GM12878 (cell line): ENCODE measurements around the gene CA10. TPM values are rescaled to one million over a fixed set of nuclear protein-coding genes. Genes with fewer than 3 reads are reported as not detected.

ENCODE experiments used
- ATAC-seq: fragments of 200-7000 bp; cut with Tn5 transposase; 3 replicates; pipeline ENCODE4 v1.9.1; 2020; ENCODE audit warnings: mild to moderate bottlenecking, moderate library complexity
- BruUV-seq: library from RNA; stranded (reverse); fragments of 400-500 nt; replicated peaks from 2 replicates; lab custom pipeline; 2021; lab: Mats Ljungman, UMichigan
- CTCF ChIA-PET: fragments of 300-600 bp; sonication (Branson Sonifier 250); formaldehyde crosslinking; extraction: SDS; loops from one replicate; lab custom pipeline; 2021; ENCODE audit warnings: inconsistent platforms; lab: Yijun Ruan, JAX
- POLR2A ChIA-PET: fragments of 350-600 bp; formaldehyde crosslinking; extraction: SDS; loops from one replicate; lab custom pipeline; 2021; ENCODE audit warnings: inconsistent platforms; lab: Charles Lee
- RAD21 ChIA-PET: fragments of 300-600 bp; sonication (Branson Sonifier 250); formaldehyde crosslinking; loops from one replicate; lab custom pipeline; 2023; ENCODE audit warnings: antibody characterized with exemption; ENCODE audit not compliant: unreplicated experiment; lab: Charles Lee
- SMC1A ChIA-PET: fragments of 300-600 bp; sonication (Branson Sonifier 250); formaldehyde crosslinking; loops from one replicate; lab custom pipeline; 2023; ENCODE audit not compliant: unreplicated experiment, uncharacterized antibody; lab: Charles Lee
- DNase-seq: peaks from one replicate; pipeline ENCODE4 v3.0.0-alpha.2; 2011; ENCODE audit warnings: low read depth, low spot score
- FAIRE-seq: peaks from 3 replicates; lab custom pipeline; 2011; peaks lifted over from hg19 to GRCh38; lab: Jason Lieb, UNC
- H2AFZ ChIP-seq: 2 replicates; pipeline ENCODE4 v1.6.0; 2011; ENCODE audit warnings: low read depth, low read length, control low read depth; ENCODE audit not compliant: control insufficient read depth
- H3K27ac ChIP-seq: 2 replicates; pipeline ENCODE4 v1.5.1; 2011; ENCODE audit warnings: control low read depth; ENCODE audit not compliant: control insufficient read depth, insufficient read depth
- H3K27me3 ChIP-seq, 2 experiments: replicated peaks in 1 of 2; 2 replicates each; pipeline versions ENCODE4 v1.6.0 to v1.6.1; 2011; ENCODE audit warnings: low read length in 1 of 2; ENCODE audit not compliant: control insufficient read depth in 2 of 2, insufficient read depth in 2 of 2
- H3K36me3 ChIP-seq, 2 experiments: 2 replicates each; pipeline ENCODE4 v1.5.1; 2011; ENCODE audit warnings: low read length in 1 of 2; ENCODE audit not compliant: control insufficient read depth in 2 of 2, insufficient read depth in 2 of 2
- H3K4me1 ChIP-seq: 2 replicates; pipeline ENCODE4 v1.6.1; 2011; ENCODE audit warnings: mild to moderate bottlenecking, low read length, moderate library complexity, mixed read lengths; ENCODE audit not compliant: control insufficient read depth, insufficient read depth
- H3K4me2 ChIP-seq: 2 replicates; pipeline ENCODE4 v1.6.0; 2011; ENCODE audit warnings: control low read depth; ENCODE audit not compliant: control insufficient read depth, insufficient read depth
- H3K4me3 ChIP-seq: fragments of 200-600 bp; sonication (generic); 2 replicates; pipeline ENCODE4 v1.5.1; 2016
- H3K79me2 ChIP-seq: 2 replicates; pipeline ENCODE4 v1.6.0; 2011; ENCODE audit warnings: low read length; ENCODE audit not compliant: control insufficient read depth, insufficient read depth
- H3K9ac ChIP-seq: 2 replicates; pipeline ENCODE4 v1.8.0; 2011; ENCODE audit warnings: low read length, control low read depth, mixed read lengths; ENCODE audit not compliant: control insufficient read depth, insufficient read depth
- H3K9me3 ChIP-seq: replicated peaks from 3 replicates; pipeline ENCODE4 v1.5.1; 2011; ENCODE audit warnings: mild to moderate bottlenecking, low read length; ENCODE audit not compliant: control insufficient read depth, insufficient read depth
- H4K20me1 ChIP-seq: 2 replicates; pipeline ENCODE4 v1.6.0; 2011; ENCODE audit not compliant: control insufficient read depth, insufficient read depth
- BCL11A ChIP-seq: IDR thresholded peaks from 2 replicates; pipeline ENCODE4 v1.6.1; 2011; ENCODE audit warnings: low read depth, low read length
- CBX5 ChIP-seq: sonication (generic); IDR thresholded peaks from 2 replicates; pipeline ENCODE4 v1.6.1; 2016; ENCODE audit warnings: low read depth, moderate library complexity, mild to moderate bottlenecking, inconsistent platforms
- CHD2 ChIP-seq: IDR thresholded peaks from 2 replicates; pipeline ENCODE4 v1.6.1; 2011; ENCODE audit warnings: low read depth, low read length, improper control_type of control experiment, borderline replicate concordance
- CREM ChIP-seq: IDR thresholded peaks from 2 replicates; pipeline ENCODE4 v1.6.1; 2014; ENCODE audit warnings: antibody characterized with exemption, low read depth
- E4F1 ChIP-seq: fragments of 450-650 bp; IDR thresholded peaks from 2 replicates; pipeline ENCODE4 v1.6.1; 2018; ENCODE audit warnings: borderline replicate concordance, mild to moderate bottlenecking; ENCODE audit not compliant: partially characterized antibody
- EP300 ChIP-seq, 2 experiments: fragments of 150-350 bp in 1 of 2; IDR thresholded peaks; 2 replicates each; pipeline ENCODE4 v1.6.1; 2011 to 2012; ENCODE audit warnings: low read depth in 2 of 2, low read length in 2 of 2, borderline replicate concordance in 1 of 2, improper control_type of control experiment in 1 of 2, inconsistent platforms in 1 of 2; ENCODE audit not compliant: control insufficient read depth in 1 of 2
- ESRRA ChIP-seq: IDR thresholded peaks from 2 replicates; pipeline ENCODE4 v1.6.1; 2012; ENCODE audit warnings: mild to moderate bottlenecking, low read length, improper control_type of control experiment
- IRF3 ChIP-seq: fragments of 450-650 bp; IDR thresholded peaks from 2 replicates; pipeline ENCODE4 v1.6.1; 2014; ENCODE audit warnings: mild to moderate bottlenecking
- JUND ChIP-seq: IDR thresholded peaks from 2 replicates; pipeline ENCODE4 v1.6.1; 2012; ENCODE audit warnings: low read depth, mild to moderate bottlenecking, low read length, improper control_type of control experiment, moderate library complexity
- KAT2A ChIP-seq: conservative IDR thresholded peaks from 2 replicates; pipeline ENCODE4 v1.6.1; 2011; ENCODE audit warnings: low read depth, low read length; ENCODE audit not compliant: control insufficient read depth
- PAX5 ChIP-seq: IDR thresholded peaks from 2 replicates; pipeline ENCODE4 v1.6.1; 2011; ENCODE audit warnings: low read depth, low read length, borderline replicate concordance
- POLR2AphosphoS2 ChIP-seq: IDR thresholded peaks from 2 replicates; pipeline ENCODE4 v1.6.1; 2011; ENCODE audit warnings: low read depth, mild to moderate bottlenecking, low read length, improper control_type of control experiment, moderate library complexity
- POLR2AphosphoS5 ChIP-seq: IDR thresholded peaks from 2 replicates; pipeline ENCODE4 v1.6.1; 2011; ENCODE audit warnings: mild to moderate bottlenecking, low read length, inconsistent platforms
- USF1 ChIP-seq: IDR thresholded peaks from 2 replicates; pipeline ENCODE4 v1.6.1; 2011; ENCODE audit warnings: borderline replicate concordance, low read depth, mild to moderate bottlenecking, moderate library complexity, mixed read lengths, low read length; ENCODE audit not compliant: insufficient read depth; ENCODE audit errors: extremely low read length
- ZBTB11 ChIP-seq: fragments of 450-650 bp; formaldehyde crosslinking; IDR thresholded peaks from 2 replicates; pipeline ENCODE4 v1.5.0; 2022; ENCODE audit warnings: mild to moderate bottlenecking, missing genetic modification characterization
- ZZZ3 ChIP-seq: IDR thresholded peaks from 2 replicates; pipeline ENCODE4 v1.6.1; 2011; ENCODE audit warnings: low read depth; ENCODE audit not compliant: control insufficient read depth, insufficient read length
- WGBS: methylation state at CpG from one replicate; pipeline ENCODE4 v1.1.6; 2016; ENCODE audit warnings: low lambda C conversion rate; ENCODE audit not compliant: insufficient replicate concordance, insufficient coverage; ENCODE audit errors: missing lambda C conversion rate; 5-methylcytosine and 5-hydroxymethylcytosine counted together
- in situ Hi-C: fragments of 300-500 bp; cut with MboI; formaldehyde crosslinking; loops from 9 replicates; pipeline ENCODE4 v1.14.3; 2018; ENCODE audit warnings: mixed read lengths
- intact Hi-C: fragments of 100-400 bp; cut with micrococcal nuclease; formaldehyde crosslinking; loops from one replicate; pipeline ENCODE4 v1.14.2; 2022; ENCODE audit not compliant: unreplicated experiment
- polyA plus RNA-seq, 11 experiments: library from polyadenylated mRNA; depleted of rRNA in 4 of 11; unstranded in 6 of 11; stranded (reverse) in 5 of 11; fragments of >200 nt; fragmentation: Nextera tagmentation in 4 of 11; fragmentation: Illumina TruSeq in 1 of 11; extraction: Ambion mirVana in 4 of 11; extraction: Trizol in 1 of 11; gene quantifications; 1 replicate in 1 of 11; 2 replicates in 10 of 11; pipeline versions ENCODE4 v1.2.1 to v1.2.3, GENCODE V29; 2011 to 2016; ENCODE audit warnings: inconsistent platforms in 2 of 11, missing spikeins in 2 of 11, low read depth in 1 of 11
- total RNA-seq, 4 experiments: library from RNA; depleted of rRNA in 3 of 4; stranded (reverse); fragments of >200 nt in 3 of 4; fragmentation: Illumina TruSeq in 1 of 4; extraction: Trizol in 1 of 4; gene quantifications; 2 replicates each; pipeline versions ENCODE4 v1.2.1 to v1.2.3, GENCODE V29; 2013 to 2021

CA10 gene
- total and polyA plus RNA-seq, 10 of the 15 experiments (the other 5 are each of a cell fraction or from before 2014, with no cell fraction given): not detected

GRCh38 chr17:52106072-52106471, 52.4 kb downstream of the CA10 start:
- RAD21 ChIA-PET: interaction anchor here (1.2 to 2.3 kb wide), 3 partner anchors 29 to 521 kb away, joined by 3 to 9 read pairs (median 3); no protein-coding TSS in a partner anchor
- in situ Hi-C loops: loop anchor here (5.0 to 10.0 kb wide), 2 partner anchors 59 to 339 kb away; no protein-coding TSS in a partner anchor
- SMC1A ChIA-PET: interaction anchor here (0.8 to 1.9 kb wide), 2 partner anchors 13 to 342 kb away, joined by 4 to 7 read pairs; no protein-coding TSS in a partner anchor
- TF ChIP-seq E4F1 (no peak), EP300 (IDR thresholded peaks at IDR 0.05; ENCODE audit: borderline replicate concordance in 1 of 2, control insufficient read depth in 1 of 2, low read depth in 2 of 2, low read length in 2 of 2) (no peak), ESRRA (no peak), POLR2AphosphoS2 (no peak), BCL11A (no peak), CREM (no peak), ZZZ3 (no peak), PAX5 (no peak), ZBTB11 (CRISPR knock-in tag) (no peak), POLR2AphosphoS5 (no peak), CHD2 (no peak), CBX5 (no peak), USF1 (no peak), IRF3 (no peak), JUND (no peak), KAT2A (no peak)

More at GRCh38 chr17:52106072-52106471, 52.4 kb downstream of the CA10 start:
- no peak for DNase-seq
- BruUV-seq: no TSS peak
- Histone ChIP-seq H4K20me1 (no peaks in the 10 kb centered on the region), H3K79me2 (no peaks in the 10 kb centered on the region), H3K4me1 (no peaks in the 10 kb centered on the region), H3K9ac (no peak overlapping the region), H3K27me3 (no peaks in the 10 kb centered on the region), H2AFZ (no peak overlapping the region), H3K9me3 (no peaks in the 10 kb centered on the region), H3K36me3 (no peaks in the 10 kb centered on the region), H3K4me2 (no peak overlapping the region), H3K4me3 (no peak overlapping the region), H3K27ac (no peak overlapping the region)
- CTCF ChIA-PET: interaction anchor here (0.8 to 4.6 kb wide), 17 partner anchors 8 to 807 kb away, joined by 3 to 44 read pairs (median 4); no protein-coding TSS in a partner anchor
- no peak for ATAC-seq
- 55% methylated on average over 8 of the region's 8 CpGs for WGBS
- POLR2A ChIA-PET: no interaction called here
- no peak for FAIRE-seq
- intact Hi-C loops: loop anchor here (1.0 to 2.0 kb wide), 3 partner anchors 245 to 735 kb away; no protein-coding TSS in a partner anchor
